T-helper 9 cell (primary cell): ENCODE data around the gene TYMS.

Experiments
- DNase-seq: peaks from one replicate; pipeline ENCODE4 v3.0.0-alpha.2; 2020
- total RNA-seq, 2 donors: gene quantifications; one replicate each; lab custom pipeline; 2026; lab: John Stamatoyannopoulos, UW

Gene TYMS
- 0.07 to 0.24 reads per million in 2 donors for total RNA-seq

GRCh38 chr18:657311-658000, at the start of gene TYMS:
Gene TYMS (plus strand): TSS chr18:657653. CDS start chr18:657743, 90 bp downstream.
- no peak for DNase-seq

GRCh38 chr18:607930-608329, 49.5 kb upstream of the TYMS start:
- no peak for DNase-seq

GRCh38 chr18:610214-610928, 47.1 kb upstream of the TYMS start:
- DNase-seq, result no peak

- DNase-seq, result no peak
Observed at GRCh38 chr18:612156-612555, 45.3 kb upstream of the TYMS start.

GRCh38 chr18:614193-614592, 43.3 kb upstream of the TYMS start:
- no peak for DNase-seq

- DNase-seq, result no peak
Observed at GRCh38 chr18:615092-615521, 42.3 kb upstream of the TYMS start.

- DNase-seq, result no peak
Observed at GRCh38 chr18:615773-616172, 41.7 kb upstream of the TYMS start.

- no peak for DNase-seq
Observed at GRCh38 chr18:616380-616995, 41.0 kb upstream of the TYMS start.

GRCh38 chr18:617970-618504, 39.4 kb upstream of the TYMS start:
- no peak for DNase-seq

- no peak for DNase-seq
Observed at GRCh38 chr18:618618-619017, 38.8 kb upstream of the TYMS start.

GRCh38 chr18:621291-622043, 36.0 kb upstream of the TYMS start:
- no peak for DNase-seq

- no peak for DNase-seq
Observed at GRCh38 chr18:622289-622688, 35.2 kb upstream of the TYMS start.

GRCh38 chr18:623761-624620, 33.5 kb upstream of the TYMS start:
- peak; percentile 34 for DNase-seq

- no peak for DNase-seq
Observed at GRCh38 chr18:627231-627630, 30.2 kb upstream of the TYMS start.

GRCh38 chr18:629269-630150, 27.9 kb upstream of the TYMS start:
- no peak for DNase-seq

GRCh38 chr18:631560-631959, 25.9 kb upstream of the TYMS start:
- no peak for DNase-seq

GRCh38 chr18:634551-635045, 22.9 kb upstream of the TYMS start:
- DNase-seq, result no peak

- no peak for DNase-seq
Observed at GRCh38 chr18:635171-635570, 22.3 kb upstream of the TYMS start.

- DNase-seq, result no peak
Observed at GRCh38 chr18:641224-641623, 16.2 kb upstream of the TYMS start.

GRCh38 chr18:644395-645004, 13.0 kb upstream of the TYMS start:
- no peak for DNase-seq
